GM23338 (cell line): ENCODE data around the gene BNC2. TPM values are rescaled to one million over a fixed set of nuclear protein-coding genes. Genes with fewer than 3 reads are reported as not detected.

Experiments used
- ATAC-seq: fragments of 200-7000 bp; cut with Tn5 transposase; 3 replicates; pipeline ENCODE4 v1.9.1; 2020
- DNase-seq: peaks from one replicate; pipeline ENCODE4 v3.0.0-alpha.2; 2015; ENCODE audit warnings: low spot score
- H2AFZ ChIP-seq: fragments of 200-600 bp; sonication (generic); 2 replicates; pipeline ENCODE4 v1.8.0; 2016; ENCODE audit warnings: antibody characterized with exemption, mild to moderate bottlenecking, moderate library complexity
- H3F3A ChIP-seq: fragments of 200-600 bp; sonication (generic); replicated peaks from 2 replicates; pipeline ENCODE4 v1.8.0; 2017; ENCODE audit warnings: antibody characterized with exemption, mixed run types, low read depth
- H3K27ac ChIP-seq: fragments of 200-600 bp; sonication (generic); 2 replicates; pipeline ENCODE4 v1.6.1; 2016; ENCODE audit warnings: low read depth
- H3K27me3 ChIP-seq: fragments of 200-600 bp; sonication (generic); 2 replicates; pipeline ENCODE4 v1.8.0; 2016; ENCODE audit warnings: mild to moderate bottlenecking, mixed run types, moderate library complexity; ENCODE audit not compliant: insufficient read depth
- H3K36me3 ChIP-seq: fragments of 200-600 bp; sonication (generic); 2 replicates; pipeline ENCODE4 v1.8.0; 2016; ENCODE audit warnings: mild to moderate bottlenecking; ENCODE audit not compliant: insufficient read depth
- H3K4me1 ChIP-seq: fragments of 200-600 bp; sonication (generic); 2 replicates; pipeline ENCODE4 v1.8.0; 2016; ENCODE audit warnings: mild to moderate bottlenecking, moderate library complexity; ENCODE audit not compliant: insufficient read depth
- H3K4me2 ChIP-seq: fragments of 200-600 bp; sonication (generic); 2 replicates; pipeline ENCODE4 v1.7.1; 2017; ENCODE audit warnings: mixed run types
- H3K4me3 ChIP-seq: fragments of 200-600 bp; sonication (generic); 2 replicates; pipeline ENCODE4 v1.6.1; 2016; ENCODE audit warnings: mixed run types
- H3K79me2 ChIP-seq: fragments of 200-600 bp; sonication (generic); replicated peaks from 2 replicates; pipeline ENCODE4 v1.8.0; 2017; ENCODE audit warnings: mild to moderate bottlenecking; ENCODE audit not compliant: insufficient read depth
- H3K9me2 ChIP-seq: fragments of 200-600 bp; sonication (generic); 2 replicates; pipeline ENCODE4 v1.8.0; 2017; ENCODE audit not compliant: insufficient read depth
- H4K20me1 ChIP-seq: fragments of 200-600 bp; sonication (generic); replicated peaks from 2 replicates; pipeline ENCODE4 v1.8.0; 2017; ENCODE audit warnings: mild to moderate bottlenecking; ENCODE audit not compliant: insufficient read depth
- H3K27ac Mint-ChIP-seq: 2 replicates; pipeline ENCODE4 v1.8.0; 2020; ENCODE audit warnings: inconsistent platforms, mild to moderate bottlenecking, moderate library complexity, mixed read lengths
- H3K27me3 Mint-ChIP-seq: 3 replicates; pipeline ENCODE4 v1.8.0; 2022; ENCODE audit warnings: low read depth, mild to moderate bottlenecking, moderate library complexity, mixed read lengths, inconsistent platforms; ENCODE audit not compliant: insufficient read depth, poor library complexity
- H3K36me3 Mint-ChIP-seq: 3 replicates; pipeline ENCODE4 v1.8.0; 2021; ENCODE audit warnings: low read depth, mild to moderate bottlenecking, inconsistent platforms, moderate library complexity, mixed read lengths
- H3K4me1 Mint-ChIP-seq: 3 replicates; pipeline ENCODE4 v1.8.0; 2020; ENCODE audit warnings: mild to moderate bottlenecking, inconsistent platforms, mixed read lengths
- H3K4me3 Mint-ChIP-seq: 3 replicates; pipeline ENCODE4 v1.8.0; 2021; ENCODE audit warnings: moderate library complexity, mild to moderate bottlenecking, inconsistent platforms, mixed read lengths
- H3K9me3 Mint-ChIP-seq: 3 replicates; pipeline ENCODE4 v1.8.0; 2020; ENCODE audit warnings: moderate library complexity, mild to moderate bottlenecking, inconsistent platforms, mixed read lengths
- CREB1 ChIP-seq: fragments of 250-450 bp; sonication (Bioruptor Pico); IDR thresholded peaks from 2 replicates; pipeline ENCODE4 v1.5.0; 2020; ENCODE audit warnings: low read depth, mild to moderate bottlenecking, moderate library complexity
- EZH2phosphoT487 ChIP-seq: fragments of 200-600 bp; sonication (generic); IDR thresholded peaks from one replicate; pipeline ENCODE4 v1.8.1; 2018; ENCODE audit warnings: antibody characterized with exemption; ENCODE audit not compliant: unreplicated experiment
- JUNB ChIP-seq: IDR thresholded peaks from one replicate; pipeline ENCODE4 v1.6.1; 2016; ENCODE audit warnings: antibody characterized with exemption; ENCODE audit not compliant: unreplicated experiment
- ZNF114 ChIP-seq: fragments of 250-450 bp; sonication (Bioruptor Pico); IDR thresholded peaks from 2 replicates; pipeline ENCODE4 v1.5.0; 2020; ENCODE audit warnings: mild to moderate bottlenecking, moderate library complexity
- ZNF331 ChIP-seq: fragments of 250-450 bp; sonication (Bioruptor Pico); IDR thresholded peaks from 2 replicates; pipeline ENCODE4 v1.5.0; 2020; ENCODE audit warnings: low read depth, mild to moderate bottlenecking, moderate library complexity
- polyA plus RNA-seq: library from polyadenylated mRNA; unstranded; fragments of >200 nt; fragmentation: Nextera tagmentation; extraction: Ambion mirVana; gene quantifications from 2 replicates; pipeline ENCODE4 v1.2.1, GENCODE V29; 2016
- total RNA-seq: library from RNA; depleted of rRNA; stranded (reverse); fragments of >200 nt; shearing (Covaris generic); gene quantifications from 2 replicates; pipeline ENCODE4 v1.2.3, GENCODE V29; 2014
- TF ChIP-seq, protein P1 (sequence below), 2 experiments: fragments of 200-600 bp in 1 of 2; sonication (generic) in 1 of 2; conservative IDR thresholded peaks; 2 replicates each; pipeline versions ENCODE4 v1.5.1 to v1.6.1; 2016 to 2017; ENCODE audit warnings: antibody characterized with exemption in 2 of 2, low read depth in 2 of 2, mild to moderate bottlenecking in 2 of 2, moderate library complexity in 1 of 2
- TF ChIP-seq, protein P2 (sequence below): fragments of 250-450 bp; sonication (Bioruptor Pico); IDR thresholded peaks from 2 replicates; pipeline ENCODE4 v1.5.0; 2020; ENCODE audit warnings: mild to moderate bottlenecking, moderate library complexity
- TF ChIP-seq, protein P3 (sequence below): IDR thresholded peaks from one replicate; pipeline ENCODE4 v1.6.1; 2018; ENCODE audit warnings: antibody characterized with exemption; ENCODE audit not compliant: unreplicated experiment

BNC2 gene
- total and polyA plus RNA-seq, 2 experiments from 2014 or later: 12.7 to 13.2 TPM

DNA sequence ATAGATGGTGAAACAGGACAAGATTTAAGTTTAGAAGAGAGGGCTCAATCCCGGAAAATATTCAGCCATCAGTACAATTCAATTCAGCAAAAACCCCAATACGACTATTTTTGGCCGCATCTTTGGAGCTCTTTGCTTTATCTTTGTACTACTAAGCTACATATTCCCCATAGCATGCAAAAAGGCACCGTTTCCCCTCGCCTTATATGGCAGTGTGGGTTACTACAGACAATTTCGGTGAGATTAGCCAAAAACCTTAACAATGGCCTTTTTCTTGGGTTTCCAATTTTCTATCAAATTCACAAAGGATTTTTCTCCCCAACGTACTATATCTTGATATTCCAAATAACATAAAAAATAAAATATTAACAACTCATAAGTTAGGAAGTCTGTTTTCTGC, 382.6 kb downstream of the BNC2 start:
- H3K27me3 Mint-ChIP-seq: peaks cover 2% of the 10 kb centered on the region
- peaks cover 4% of the 10 kb centered on the region; the same call in 1 of the 3 replicates for H3K9me3 Mint-ChIP-seq
- Histone ChIP-seq H2AFZ (no peak overlapping the region), H3K36me3 (no peaks in the 10 kb centered on the region), H3K4me3 (no peak overlapping the region), H4K20me1 (no peaks in the 10 kb centered on the region), H3K4me1 (peaks cover 41% of the 10 kb centered on the region), H3K4me2 (peak overlapping the region; percentile 40; the same call in 1 of the 2 replicates), H3K27ac (no peak overlapping the region), H3K27me3 (no peaks in the 10 kb centered on the region), H3F3A (no peaks in the 10 kb centered on the region), H3K9me2 (0 out of 2 replicates have a peak, but pooled peaks cover 3% of the 10 kb centered on the region), H3K79me2 (no peaks in the 10 kb centered on the region)
- DNase-seq (no peak), ATAC-seq (no peak)
- no peaks in the 10 kb centered on the region for H3K36me3 Mint-ChIP-seq
- no peak overlapping the region for H3K4me3 Mint-ChIP-seq
- H3K4me1 Mint-ChIP-seq: peaks cover 66% of the 10 kb centered on the region
- H3K27ac Mint-ChIP-seq: no peak overlapping the region
- TF ChIP-seq EZH2phosphoT487 (no peak), ZNF331 (CRISPR knock-in tag) (no peak), ZNF114 (no peak), JUNB (no peak), CREB1 (CRISPR knock-in tag) (no peak)
- TF ChIP-seq, protein P1, sequence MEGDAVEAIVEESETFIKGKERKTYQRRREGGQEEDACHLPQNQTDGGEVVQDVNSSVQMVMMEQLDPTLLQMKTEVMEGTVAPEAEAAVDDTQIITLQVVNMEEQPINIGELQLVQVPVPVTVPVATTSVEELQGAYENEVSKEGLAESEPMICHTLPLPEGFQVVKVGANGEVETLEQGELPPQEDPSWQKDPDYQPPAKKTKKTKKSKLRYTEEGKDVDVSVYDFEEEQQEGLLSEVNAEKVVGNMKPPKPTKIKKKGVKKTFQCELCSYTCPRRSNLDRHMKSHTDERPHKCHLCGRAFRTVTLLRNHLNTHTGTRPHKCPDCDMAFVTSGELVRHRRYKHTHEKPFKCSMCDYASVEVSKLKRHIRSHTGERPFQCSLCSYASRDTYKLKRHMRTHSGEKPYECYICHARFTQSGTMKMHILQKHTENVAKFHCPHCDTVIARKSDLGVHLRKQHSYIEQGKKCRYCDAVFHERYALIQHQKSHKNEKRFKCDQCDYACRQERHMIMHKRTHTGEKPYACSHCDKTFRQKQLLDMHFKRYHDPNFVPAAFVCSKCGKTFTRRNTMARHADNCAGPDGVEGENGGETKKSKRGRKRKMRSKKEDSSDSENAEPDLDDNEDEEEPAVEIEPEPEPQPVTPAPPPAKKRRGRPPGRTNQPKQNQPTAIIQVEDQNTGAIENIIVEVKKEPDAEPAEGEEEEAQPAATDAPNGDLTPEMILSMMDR (conservative IDR thresholded peaks at IDR 0.05; ENCODE audit: low read depth in 2 of 2): no peak
- TF ChIP-seq, protein P2, sequence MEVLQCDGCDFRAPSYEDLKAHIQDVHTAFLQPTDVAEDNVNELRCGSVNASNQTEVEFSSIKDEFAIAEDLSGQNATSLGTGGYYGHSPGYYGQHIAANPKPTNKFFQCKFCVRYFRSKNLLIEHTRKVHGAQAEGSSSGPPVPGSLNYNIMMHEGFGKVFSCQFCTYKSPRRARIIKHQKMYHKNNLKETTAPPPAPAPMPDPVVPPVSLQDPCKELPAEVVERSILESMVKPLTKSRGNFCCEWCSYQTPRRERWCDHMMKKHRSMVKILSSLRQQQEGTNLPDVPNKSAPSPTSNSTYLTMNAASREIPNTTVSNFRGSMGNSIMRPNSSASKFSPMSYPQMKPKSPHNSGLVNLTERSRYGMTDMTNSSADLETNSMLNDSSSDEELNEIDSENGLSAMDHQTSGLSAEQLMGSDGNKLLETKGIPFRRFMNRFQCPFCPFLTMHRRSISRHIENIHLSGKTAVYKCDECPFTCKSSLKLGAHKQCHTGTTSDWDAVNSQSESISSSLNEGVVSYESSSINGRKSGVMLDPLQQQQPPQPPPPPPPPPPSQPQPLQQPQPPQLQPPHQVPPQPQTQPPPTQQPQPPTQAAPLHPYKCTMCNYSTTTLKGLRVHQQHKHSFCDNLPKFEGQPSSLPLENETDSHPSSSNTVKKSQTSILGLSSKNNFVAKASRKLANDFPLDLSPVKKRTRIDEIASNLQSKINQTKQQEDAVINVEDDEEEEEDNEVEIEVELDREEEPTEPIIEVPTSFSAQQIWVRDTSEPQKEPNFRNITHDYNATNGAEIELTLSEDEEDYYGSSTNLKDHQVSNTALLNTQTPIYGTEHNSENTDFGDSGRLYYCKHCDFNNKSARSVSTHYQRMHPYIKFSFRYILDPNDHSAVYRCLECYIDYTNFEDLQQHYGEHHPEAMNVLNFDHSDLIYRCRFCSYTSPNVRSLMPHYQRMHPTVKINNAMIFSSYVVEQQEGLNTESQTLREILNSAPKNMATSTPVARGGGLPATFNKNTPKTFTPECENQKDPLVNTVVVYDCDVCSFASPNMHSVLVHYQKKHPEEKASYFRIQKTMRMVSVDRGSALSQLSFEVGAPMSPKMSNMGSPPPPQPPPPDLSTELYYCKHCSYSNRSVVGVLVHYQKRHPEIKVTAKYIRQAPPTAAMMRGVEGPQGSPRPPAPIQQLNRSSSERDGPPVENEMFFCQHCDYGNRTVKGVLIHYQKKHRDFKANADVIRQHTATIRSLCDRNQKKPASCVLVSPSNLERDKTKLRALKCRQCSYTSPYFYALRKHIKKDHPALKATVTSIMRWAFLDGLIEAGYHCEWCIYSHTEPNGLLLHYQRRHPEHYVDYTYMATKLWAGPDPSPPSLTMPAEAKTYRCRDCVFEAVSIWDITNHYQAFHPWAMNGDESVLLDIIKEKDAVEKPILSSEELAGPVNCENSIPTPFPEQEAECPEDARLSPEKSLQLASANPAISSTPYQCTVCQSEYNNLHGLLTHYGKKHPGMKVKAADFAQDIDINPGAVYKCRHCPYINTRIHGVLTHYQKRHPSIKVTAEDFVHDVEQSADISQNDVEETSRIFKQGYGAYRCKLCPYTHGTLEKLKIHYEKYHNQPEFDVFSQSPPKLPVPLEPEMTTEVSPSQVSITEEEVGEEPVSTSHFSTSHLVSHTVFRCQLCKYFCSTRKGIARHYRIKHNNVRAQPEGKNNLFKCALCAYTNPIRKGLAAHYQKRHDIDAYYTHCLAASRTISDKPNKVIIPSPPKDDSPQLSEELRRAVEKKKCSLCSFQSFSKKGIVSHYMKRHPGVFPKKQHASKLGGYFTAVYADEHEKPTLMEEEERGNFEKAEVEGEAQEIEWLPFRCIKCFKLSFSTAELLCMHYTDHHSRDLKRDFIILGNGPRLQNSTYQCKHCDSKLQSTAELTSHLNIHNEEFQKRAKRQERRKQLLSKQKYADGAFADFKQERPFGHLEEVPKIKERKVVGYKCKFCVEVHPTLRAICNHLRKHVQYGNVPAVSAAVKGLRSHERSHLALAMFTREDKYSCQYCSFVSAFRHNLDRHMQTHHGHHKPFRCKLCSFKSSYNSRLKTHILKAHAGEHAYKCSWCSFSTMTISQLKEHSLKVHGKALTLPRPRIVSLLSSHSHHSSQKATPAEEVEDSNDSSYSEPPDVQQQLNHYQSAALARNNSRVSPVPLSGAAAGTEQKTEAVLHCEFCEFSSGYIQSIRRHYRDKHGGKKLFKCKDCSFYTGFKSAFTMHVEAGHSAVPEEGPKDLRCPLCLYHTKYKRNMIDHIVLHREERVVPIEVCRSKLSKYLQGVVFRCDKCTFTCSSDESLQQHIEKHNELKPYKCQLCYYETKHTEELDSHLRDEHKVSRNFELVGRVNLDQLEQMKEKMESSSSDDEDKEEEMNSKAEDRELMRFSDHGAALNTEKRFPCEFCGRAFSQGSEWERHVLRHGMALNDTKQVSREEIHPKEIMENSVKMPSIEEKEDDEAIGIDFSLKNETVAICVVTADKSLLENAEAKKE: no peak
- TF ChIP-seq, protein P3, sequence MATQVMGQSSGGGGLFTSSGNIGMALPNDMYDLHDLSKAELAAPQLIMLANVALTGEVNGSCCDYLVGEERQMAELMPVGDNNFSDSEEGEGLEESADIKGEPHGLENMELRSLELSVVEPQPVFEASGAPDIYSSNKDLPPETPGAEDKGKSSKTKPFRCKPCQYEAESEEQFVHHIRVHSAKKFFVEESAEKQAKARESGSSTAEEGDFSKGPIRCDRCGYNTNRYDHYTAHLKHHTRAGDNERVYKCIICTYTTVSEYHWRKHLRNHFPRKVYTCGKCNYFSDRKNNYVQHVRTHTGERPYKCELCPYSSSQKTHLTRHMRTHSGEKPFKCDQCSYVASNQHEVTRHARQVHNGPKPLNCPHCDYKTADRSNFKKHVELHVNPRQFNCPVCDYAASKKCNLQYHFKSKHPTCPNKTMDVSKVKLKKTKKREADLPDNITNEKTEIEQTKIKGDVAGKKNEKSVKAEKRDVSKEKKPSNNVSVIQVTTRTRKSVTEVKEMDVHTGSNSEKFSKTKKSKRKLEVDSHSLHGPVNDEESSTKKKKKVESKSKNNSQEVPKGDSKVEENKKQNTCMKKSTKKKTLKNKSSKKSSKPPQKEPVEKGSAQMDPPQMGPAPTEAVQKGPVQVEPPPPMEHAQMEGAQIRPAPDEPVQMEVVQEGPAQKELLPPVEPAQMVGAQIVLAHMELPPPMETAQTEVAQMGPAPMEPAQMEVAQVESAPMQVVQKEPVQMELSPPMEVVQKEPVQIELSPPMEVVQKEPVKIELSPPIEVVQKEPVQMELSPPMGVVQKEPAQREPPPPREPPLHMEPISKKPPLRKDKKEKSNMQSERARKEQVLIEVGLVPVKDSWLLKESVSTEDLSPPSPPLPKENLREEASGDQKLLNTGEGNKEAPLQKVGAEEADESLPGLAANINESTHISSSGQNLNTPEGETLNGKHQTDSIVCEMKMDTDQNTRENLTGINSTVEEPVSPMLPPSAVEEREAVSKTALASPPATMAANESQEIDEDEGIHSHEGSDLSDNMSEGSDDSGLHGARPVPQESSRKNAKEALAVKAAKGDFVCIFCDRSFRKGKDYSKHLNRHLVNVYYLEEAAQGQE: no peak
